CD14-positive monocyte (primary cell): Measurements from ENCODE around the gene HPSE2. TPM values are rescaled to one million over a fixed set of nuclear protein-coding genes. Genes with fewer than 3 reads are reported as not detected.

ENCODE experiments used
- DNase-seq, 3 donors: peaks; one replicate each; pipeline ENCODE4 v3.0.0-alpha.2; 2011 to 2022
- H2AFZ ChIP-seq: 2 replicates; pipeline ENCODE4 v1.6.0; 2012; ENCODE audit warnings: mild to moderate bottlenecking, low read depth, low read length, inconsistent platforms; ENCODE audit not compliant: insufficient read depth, poor library complexity, severe bottlenecking
- H3K27ac ChIP-seq, 2 donors: 1 replicate in 1 of 2; 2 replicates in 1 of 2; pipeline ENCODE4 v1.5.1; 2012 to 2013; ENCODE audit warnings: low read length in 2 of 2, control low read depth in 1 of 2, inconsistent platforms in 1 of 2, low read depth in 1 of 2, mild to moderate bottlenecking in 1 of 2
- H3K27me3 ChIP-seq, 2 donors: one replicate each; pipeline versions ENCODE4 v1.6.0 to v1.6.1; 2011 to 2013; ENCODE audit warnings: low read length in 2 of 2; ENCODE audit not compliant: control insufficient read depth in 2 of 2, insufficient read depth in 2 of 2
- H3K36me3 ChIP-seq, 2 donors: replicated peaks in 1 of 2; 1 replicate in 1 of 2; 2 replicates in 1 of 2; pipeline versions ENCODE4 v1.5.1 to v1.6.1; 2012 to 2013; ENCODE audit warnings: low read length in 2 of 2, control low read depth in 1 of 2, inconsistent platforms in 1 of 2, mild to moderate bottlenecking in 1 of 2; ENCODE audit not compliant: insufficient read depth in 2 of 2, control insufficient read depth in 1 of 2
- H3K4me1 ChIP-seq, 2 donors: 1 replicate in 1 of 2; 2 replicates in 1 of 2; pipeline versions ENCODE4 v1.5.1 to v1.6.1; 2012 to 2013; ENCODE audit warnings: low read length in 2 of 2, control low read depth in 1 of 2, inconsistent platforms in 1 of 2, mild to moderate bottlenecking in 1 of 2, moderate library complexity in 1 of 2; ENCODE audit not compliant: insufficient read depth in 2 of 2, control insufficient read depth in 1 of 2
- H3K4me2 ChIP-seq: replicated peaks from 2 replicates; pipeline ENCODE3; 2012; ENCODE audit warnings: low read length, moderate library complexity, mild to moderate bottlenecking; ENCODE audit not compliant: poor library complexity, severe bottlenecking; ENCODE audit errors: extremely low read depth
- H3K4me3 ChIP-seq, 3 experiments: fragments of 200-600 bp in 1 of 3; sonication (generic) in 1 of 3; replicated peaks in 1 of 3; 1 replicate in 2 of 3; 2 replicates in 1 of 3; pipeline ENCODE4 v1.5.1; 2011 to 2013; ENCODE audit warnings: low read length in 3 of 3, mild to moderate bottlenecking in 3 of 3, control low read depth in 2 of 3, low read depth in 2 of 3, inconsistent platforms in 1 of 3, moderate library complexity in 1 of 3
- H3K79me2 ChIP-seq: 2 replicates; pipeline ENCODE4 v1.6.0; 2012; ENCODE audit warnings: mild to moderate bottlenecking, control low read depth, inconsistent platforms, low read length, moderate library complexity; ENCODE audit not compliant: insufficient read depth
- H3K9ac ChIP-seq: 2 replicates; pipeline ENCODE4 v1.6.0; 2017; ENCODE audit warnings: low read length, mild to moderate bottlenecking; ENCODE audit not compliant: insufficient read depth, poor library complexity, severe bottlenecking
- H3K9me3 ChIP-seq, 2 donors: replicated peaks in 1 of 2; 1 replicate in 1 of 2; 2 replicates in 1 of 2; pipeline versions ENCODE4 v1.5.1 to v1.6.1; 2012 to 2013; ENCODE audit warnings: low read length in 2 of 2, control low read depth in 1 of 2; ENCODE audit not compliant: control insufficient read depth in 1 of 2, insufficient read depth in 1 of 2
- H4K20me1 ChIP-seq: 2 replicates; pipeline ENCODE4 v1.6.0; 2012; ENCODE audit warnings: mild to moderate bottlenecking, low read length, control low read depth, moderate library complexity; ENCODE audit not compliant: insufficient read depth
- H3K27ac Mint-ChIP-seq, 7 donors: one replicate each; pipeline ENCODE4 v1.8.0; 2020; ENCODE audit warnings: mild to moderate bottlenecking in 7 of 7, mixed read lengths in 7 of 7, moderate library complexity in 6 of 7, inconsistent platforms in 2 of 7
- H3K27me3 Mint-ChIP-seq, 3 donors: one replicate each; pipeline ENCODE4 v1.8.0; 2021 to 2022; ENCODE audit warnings: low read depth in 3 of 3, mild to moderate bottlenecking in 3 of 3, mixed read lengths in 3 of 3, moderate library complexity in 3 of 3, inconsistent platforms in 1 of 3
- H3K36me3 Mint-ChIP-seq, 2 donors: one replicate each; pipeline ENCODE4 v1.8.0; 2020; ENCODE audit warnings: mixed read lengths in 2 of 2, inconsistent platforms in 1 of 2, mild to moderate bottlenecking in 1 of 2
- H3K4me1 Mint-ChIP-seq: one replicate; pipeline ENCODE4 v1.8.0; 2020; ENCODE audit warnings: mild to moderate bottlenecking, mixed read lengths
- H3K4me3 Mint-ChIP-seq, 2 donors: one replicate each; pipeline ENCODE4 v1.8.0; 2020; ENCODE audit warnings: mild to moderate bottlenecking in 2 of 2, mixed read lengths in 2 of 2, moderate library complexity in 1 of 2
- H3K9me3 Mint-ChIP-seq, 7 donors: one replicate each; pipeline ENCODE4 v1.8.0; 2020 to 2022; ENCODE audit warnings: mixed read lengths in 7 of 7, mild to moderate bottlenecking in 6 of 7, moderate library complexity in 6 of 7, inconsistent platforms in 2 of 7
- WGBS: methylation state at CpG from one replicate; pipeline ENCODE4 v1.1.5; 2013; ENCODE audit warnings: missing lambda C conversion rate; ENCODE audit not compliant: insufficient coverage; 5-methylcytosine and 5-hydroxymethylcytosine counted together
- intact Hi-C, 2 donors: fragments of 100-400 bp; cut with micrococcal nuclease; formaldehyde crosslinking; loops; one replicate each; pipeline versions ENCODE4 v1.15.0 to v1.15.1; 2023
- polyA plus RNA-seq, 3 donors: library from polyadenylated mRNA; depleted of rRNA in 1 of 3; unstranded in 2 of 3; stranded (reverse) in 1 of 3; fragments of 300-500 nt in 2 of 3; fragments of >200 nt in 1 of 3; fragmentation: Illumina TruSeq in 2 of 3; gene quantifications; 1 replicate in 2 of 3; 2 replicates in 1 of 3; pipeline ENCODE4 v1.2.3, GENCODE V29; 2012 to 2021
- TF ChIP-seq, protein P1 (sequence below): fragments of 200-600 bp; IDR thresholded peaks from one replicate; pipeline ENCODE4 v1.8.0; 2022; ENCODE audit warnings: antibody characterized with exemption, mild to moderate bottlenecking

The HPSE2 gene
- polyA plus RNA-seq, 3 donors = not detected

DNA sequence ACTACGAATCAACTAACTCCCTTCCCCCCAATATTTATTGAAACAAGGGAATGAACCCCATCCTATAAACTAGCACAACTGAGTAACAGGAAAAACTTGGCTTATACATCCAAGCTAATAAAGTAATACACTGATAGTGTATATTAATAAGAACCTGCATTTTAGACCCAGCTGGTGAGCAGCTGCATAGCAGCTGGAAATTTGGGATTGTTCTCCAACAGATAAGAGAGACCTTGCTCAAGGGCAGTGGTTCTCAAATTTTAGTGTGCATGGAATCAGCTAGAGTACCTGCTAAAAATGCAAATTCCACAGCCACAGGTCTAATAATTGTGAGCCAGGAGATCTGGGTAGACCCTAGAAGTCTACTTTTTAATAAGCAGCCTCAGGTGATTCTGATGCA, 404.3 kb downstream of the HPSE2 start:
- intact Hi-C loops = no loop called here
- Histone ChIP-seq H2AFZ (no peak overlapping the region), H3K79me2 (no peaks in the 10 kb centered on the region), H3K4me3 (no peak overlapping the region), H3K9me3 (no peaks in the 10 kb centered on the region), H3K4me2 (no peak overlapping the region), H3K27me3 (no peaks in the 10 kb centered on the region), H4K20me1 (no peaks in the 10 kb centered on the region), H3K36me3 (no peaks in the 10 kb centered on the region), H3K9ac (no peak overlapping the region), H3K4me1 (no peaks in the 10 kb centered on the region), H3K27ac (no peak overlapping the region)
- TF ChIP-seq, protein P1, sequence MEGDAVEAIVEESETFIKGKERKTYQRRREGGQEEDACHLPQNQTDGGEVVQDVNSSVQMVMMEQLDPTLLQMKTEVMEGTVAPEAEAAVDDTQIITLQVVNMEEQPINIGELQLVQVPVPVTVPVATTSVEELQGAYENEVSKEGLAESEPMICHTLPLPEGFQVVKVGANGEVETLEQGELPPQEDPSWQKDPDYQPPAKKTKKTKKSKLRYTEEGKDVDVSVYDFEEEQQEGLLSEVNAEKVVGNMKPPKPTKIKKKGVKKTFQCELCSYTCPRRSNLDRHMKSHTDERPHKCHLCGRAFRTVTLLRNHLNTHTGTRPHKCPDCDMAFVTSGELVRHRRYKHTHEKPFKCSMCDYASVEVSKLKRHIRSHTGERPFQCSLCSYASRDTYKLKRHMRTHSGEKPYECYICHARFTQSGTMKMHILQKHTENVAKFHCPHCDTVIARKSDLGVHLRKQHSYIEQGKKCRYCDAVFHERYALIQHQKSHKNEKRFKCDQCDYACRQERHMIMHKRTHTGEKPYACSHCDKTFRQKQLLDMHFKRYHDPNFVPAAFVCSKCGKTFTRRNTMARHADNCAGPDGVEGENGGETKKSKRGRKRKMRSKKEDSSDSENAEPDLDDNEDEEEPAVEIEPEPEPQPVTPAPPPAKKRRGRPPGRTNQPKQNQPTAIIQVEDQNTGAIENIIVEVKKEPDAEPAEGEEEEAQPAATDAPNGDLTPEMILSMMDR = no peak
- Mint-ChIP-seq H3K9me3 (peaks cover 0 to 8% (median 2%) of the 10 kb centered on the region in 7 donors), H3K27ac (no peak overlapping the region), H3K36me3 (no peaks in the 10 kb centered on the region), H3K4me1 (no peaks in the 10 kb centered on the region), H3K27me3 (peaks cover 0 to 2% (median 0%) of the 10 kb centered on the region in 3 donors), H3K4me3 (no peak overlapping the region)
- WGBS = no CpG with 5 or more reads among the region's 1 CpG
- DNase-seq = no peak

DNA sequence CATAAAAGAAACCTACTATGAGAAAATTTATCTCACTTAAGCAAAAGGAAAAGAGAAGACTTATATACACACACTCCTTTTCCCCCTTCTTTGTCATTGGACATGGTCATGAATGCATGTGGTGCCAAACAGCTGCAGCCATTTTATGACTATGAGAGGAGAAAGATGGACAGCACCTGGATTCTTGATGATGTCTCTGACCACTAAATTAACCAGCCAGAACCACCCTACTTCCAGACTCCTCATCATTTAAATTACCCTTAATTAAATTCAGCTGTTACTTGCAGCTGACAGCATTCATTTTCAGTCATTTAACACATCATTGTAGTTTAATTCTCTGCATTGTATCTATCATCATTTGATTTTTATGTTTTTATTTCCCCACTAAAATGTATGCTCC, 409.9 kb downstream of the HPSE2 start:
- Histone ChIP-seq H3K4me2 (no peak overlapping the region), H3K79me2 (no peaks in the 10 kb centered on the region), H3K27ac (no peak overlapping the region), H3K4me1 (no peaks in the 10 kb centered on the region), H3K9ac (no peak overlapping the region), H3K36me3 (no peaks in the 10 kb centered on the region), H4K20me1 (no peaks in the 10 kb centered on the region), H2AFZ (no peak overlapping the region), H3K4me3 (no peak overlapping the region), H3K9me3 (no peaks in the 10 kb centered on the region), H3K27me3 (no peaks in the 10 kb centered on the region)
- no peak for DNase-seq
- no peaks in the 10 kb centered on the region for H3K4me1 Mint-ChIP-seq
- intact Hi-C loops = no loop called here
- TF ChIP-seq, protein P1 = no peak
- H3K36me3 Mint-ChIP-seq = no peaks in the 10 kb centered on the region
- H3K27ac Mint-ChIP-seq = no peak overlapping the region
- peaks cover 0 to 7% (median 3%) of the 10 kb centered on the region in 3 donors for H3K27me3 Mint-ChIP-seq
- no peak overlapping the region for H3K4me3 Mint-ChIP-seq
- H3K9me3 Mint-ChIP-seq = peaks cover 0 to 8% (median 2%) of the 10 kb centered on the region in 7 donors
